HL-60/S4 treated with retinoic acid at 250 ng/mL for 4 days and 3 days (cell line): Measurements from ENCODE around the gene JMJD8.

Experiments
- in situ Hi-C: fragments of 300-500 bp; cut with MboI; formaldehyde crosslinking; loops from 2 replicates; pipeline ENCODE4 v1.7.0; 2022; ENCODE audit warnings: low sequenced_read_pairs

JMJD8 gene

GRCh38 chr16:678858-679813, 5.0 kb downstream of the JMJD8 start:
- in situ Hi-C loops, result no loop called here

DNA sequence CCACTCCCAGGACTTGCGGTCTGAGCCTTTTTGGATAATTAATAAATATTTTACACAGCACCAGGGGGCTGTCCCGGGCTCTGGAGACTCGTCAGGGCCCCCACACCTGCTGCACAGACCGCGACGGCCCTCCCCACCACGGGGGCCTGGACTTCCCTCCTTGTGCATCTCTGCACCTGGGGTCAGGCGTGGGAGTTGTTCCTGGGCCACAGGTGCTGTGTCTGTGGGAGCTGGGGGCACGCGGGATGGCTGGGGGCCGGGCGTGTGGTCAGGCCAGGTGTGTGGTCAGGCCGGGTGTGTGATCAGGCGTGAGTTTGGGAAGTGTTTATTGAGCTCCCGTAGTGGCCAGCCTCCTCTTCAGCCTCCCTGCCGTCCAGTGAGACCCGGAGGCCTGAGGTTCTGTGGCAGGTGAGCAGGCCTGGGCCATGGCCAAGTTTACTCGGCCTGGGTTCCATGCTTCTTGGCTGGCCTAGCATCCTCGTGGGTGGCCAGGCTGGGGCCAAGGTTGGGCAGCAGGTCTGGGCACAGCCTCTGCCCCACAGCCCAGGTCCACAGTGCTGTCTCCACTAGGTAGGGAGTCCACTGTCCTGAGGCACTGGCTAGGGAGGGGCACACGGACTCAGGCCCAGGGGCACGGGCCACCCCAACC, 5.8 kb downstream of the JMJD8 start:
- in situ Hi-C loops, result no loop called here

- in situ Hi-C loops, result no loop called here
Measured at GRCh38 chr16:677316-678190, 6.6 kb downstream of the JMJD8 start.

DNA sequence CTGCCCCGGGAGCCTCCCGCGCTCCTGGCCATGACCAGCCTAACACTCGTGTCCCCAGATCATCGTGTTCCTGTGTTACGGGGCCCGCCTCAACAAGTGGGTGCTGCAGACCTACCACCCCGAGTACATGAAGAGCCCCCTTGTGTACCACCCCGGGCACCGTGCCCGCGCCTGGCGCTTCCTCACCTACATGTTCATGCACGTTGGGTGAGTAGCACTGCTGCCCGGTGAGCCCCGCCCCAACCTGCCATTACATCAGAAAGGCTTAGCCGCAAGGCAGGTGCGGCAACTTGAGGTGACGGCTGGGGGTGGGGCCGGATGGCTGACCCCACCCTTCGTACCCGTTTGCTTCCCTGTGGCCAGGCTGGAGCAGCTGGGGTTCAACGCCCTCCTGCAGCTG, 7.2 kb downstream of the JMJD8 start:
- in situ Hi-C loops, result no loop called here

- in situ Hi-C loops, result no loop called here
Measured at GRCh38 chr16:676565-676902, 7.6 kb downstream of the JMJD8 start.

- in situ Hi-C loops, result no loop called here
Measured at GRCh38 chr16:675884-676564, 8.1 kb downstream of the JMJD8 start.

DNA sequence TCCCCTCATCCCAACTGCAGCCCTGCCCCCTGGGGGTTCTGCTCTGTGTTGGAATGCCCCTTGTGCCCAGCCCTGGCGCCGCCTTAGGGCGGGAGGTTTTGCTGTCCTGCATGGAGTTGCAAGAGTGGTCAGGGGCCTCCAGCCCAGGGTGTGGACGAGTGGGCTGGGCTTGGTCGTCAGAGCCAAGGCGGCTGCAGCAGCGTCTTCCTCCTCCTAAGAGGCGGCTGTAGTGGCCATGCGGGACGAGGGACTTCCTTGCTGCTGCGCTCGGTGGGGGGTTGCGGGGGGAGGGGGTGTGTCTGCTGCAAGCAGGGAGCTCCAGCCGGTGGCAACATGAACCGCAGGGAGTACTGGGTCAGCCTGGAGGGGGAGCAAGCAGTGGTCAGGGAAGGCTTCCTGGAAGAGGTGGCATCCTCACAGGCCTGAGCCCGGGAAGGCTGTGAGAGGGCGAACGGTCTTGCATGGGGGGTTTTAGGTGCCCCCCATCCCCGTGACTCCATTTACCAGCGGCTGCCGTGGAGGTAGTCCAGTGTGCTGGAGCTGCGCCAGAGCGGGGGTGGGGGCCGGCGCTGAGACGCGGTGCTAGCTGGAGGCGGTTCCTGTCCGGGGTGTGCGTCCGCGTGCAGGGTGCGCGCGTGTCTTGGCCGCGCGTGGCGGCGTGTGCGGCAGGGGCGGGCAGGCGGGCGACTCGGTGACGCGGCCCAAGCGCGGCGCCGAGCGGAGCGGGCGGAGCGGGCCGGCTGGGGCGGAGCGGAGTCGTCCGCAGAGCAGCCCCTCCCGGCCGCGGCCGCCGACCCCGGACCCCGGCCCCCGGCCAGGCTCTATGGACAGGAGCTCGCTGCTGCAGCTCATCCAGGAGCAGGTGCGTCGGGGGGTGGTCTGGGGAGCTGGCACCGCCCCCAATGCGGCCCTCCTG, 8.9 kb downstream of the JMJD8 start, which contains the start of gene RHBDL1:
Gene RHBDL1 (plus strand): TSS at position 704 of the 916 bp plus-strand sequence. CDS start 120 bp downstream, at position 824.
- in situ Hi-C loops, result no loop called here

GRCh38 chr16:674214-674881, 9.8 kb downstream of the JMJD8 start:
- in situ Hi-C loops, result no loop called here

- in situ Hi-C loops, result no loop called here
Measured at GRCh38 chr16:673399-673991, 10.6 kb downstream of the JMJD8 start.

- in situ Hi-C loops, result no loop called here
Measured at GRCh38 chr16:672851-673250, 11.3 kb downstream of the JMJD8 start.

DNA sequence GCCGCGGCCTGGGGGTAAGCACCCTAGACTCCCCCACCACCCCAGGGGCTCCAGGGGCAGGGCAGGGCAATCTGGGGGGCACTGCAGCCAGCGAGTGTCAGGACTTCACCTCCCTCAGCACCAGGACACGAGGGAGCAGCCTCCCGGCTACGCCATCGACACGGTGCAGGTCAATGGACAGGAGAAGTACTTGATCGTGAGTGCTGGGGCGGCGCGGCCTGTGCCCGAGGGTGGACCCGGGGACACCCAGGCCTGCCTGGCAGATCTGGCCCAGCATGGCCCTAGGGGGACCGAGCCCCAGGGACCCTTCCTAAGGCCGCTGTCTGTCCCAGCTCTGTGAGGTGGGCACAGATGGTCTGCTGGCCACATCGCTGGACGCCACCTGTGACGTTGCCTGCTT, 11.8 kb downstream of the JMJD8 start:
- in situ Hi-C loops, result no loop called here

- in situ Hi-C loops, result no loop called here
Measured at GRCh38 chr16:671353-672131, 12.6 kb downstream of the JMJD8 start.

DNA sequence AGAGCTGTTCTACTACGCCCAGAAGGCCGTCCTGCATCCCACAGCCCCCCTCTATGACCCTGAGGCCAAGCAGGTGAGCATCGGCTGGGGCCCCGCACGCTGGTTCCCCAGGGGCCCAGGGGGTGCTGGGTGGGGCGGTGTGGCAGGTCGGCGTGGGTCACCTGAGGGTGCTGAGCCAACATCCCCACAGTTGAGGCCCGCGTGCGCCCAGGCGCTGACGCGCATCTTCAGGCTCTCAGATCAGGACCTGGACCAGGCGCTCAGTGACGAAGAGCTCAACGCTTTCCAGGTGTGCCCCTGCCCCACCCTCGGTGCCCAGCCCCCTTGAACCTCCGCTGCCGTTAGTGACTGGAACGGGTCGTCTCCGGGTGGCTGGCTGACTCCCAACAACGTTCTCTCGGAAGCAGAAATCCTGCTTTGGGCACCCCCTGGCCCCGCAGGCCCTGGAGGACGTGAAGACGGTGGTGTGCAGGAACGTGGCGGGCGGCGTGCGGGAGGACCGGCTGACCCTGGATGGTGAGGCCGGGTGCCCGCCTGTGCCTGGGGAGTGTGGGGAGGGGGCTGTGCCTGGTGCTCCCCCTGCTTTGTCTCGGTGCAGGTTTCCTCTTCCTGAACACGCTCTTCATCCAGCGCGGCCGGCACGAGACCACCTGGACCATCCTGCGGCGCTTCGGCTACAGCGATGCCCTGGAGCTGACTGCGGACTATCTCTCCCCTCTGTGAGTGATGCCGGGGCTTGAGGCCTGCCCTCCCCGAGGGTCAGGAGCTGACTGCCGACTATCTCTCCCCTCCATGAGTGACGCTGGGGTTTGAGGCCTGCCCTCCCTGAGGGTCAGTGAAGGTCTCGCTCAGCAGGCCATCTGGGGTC, 13.4 kb downstream of the JMJD8 start:
- in situ Hi-C loops, result no loop called here

- in situ Hi-C loops, result no loop called here
Measured at GRCh38 chr16:669666-670065, 14.5 kb downstream of the JMJD8 start.

GRCh38 chr16:668519-669171, 15.5 kb downstream of the JMJD8 start:
- in situ Hi-C loops, result no loop called here

DNA sequence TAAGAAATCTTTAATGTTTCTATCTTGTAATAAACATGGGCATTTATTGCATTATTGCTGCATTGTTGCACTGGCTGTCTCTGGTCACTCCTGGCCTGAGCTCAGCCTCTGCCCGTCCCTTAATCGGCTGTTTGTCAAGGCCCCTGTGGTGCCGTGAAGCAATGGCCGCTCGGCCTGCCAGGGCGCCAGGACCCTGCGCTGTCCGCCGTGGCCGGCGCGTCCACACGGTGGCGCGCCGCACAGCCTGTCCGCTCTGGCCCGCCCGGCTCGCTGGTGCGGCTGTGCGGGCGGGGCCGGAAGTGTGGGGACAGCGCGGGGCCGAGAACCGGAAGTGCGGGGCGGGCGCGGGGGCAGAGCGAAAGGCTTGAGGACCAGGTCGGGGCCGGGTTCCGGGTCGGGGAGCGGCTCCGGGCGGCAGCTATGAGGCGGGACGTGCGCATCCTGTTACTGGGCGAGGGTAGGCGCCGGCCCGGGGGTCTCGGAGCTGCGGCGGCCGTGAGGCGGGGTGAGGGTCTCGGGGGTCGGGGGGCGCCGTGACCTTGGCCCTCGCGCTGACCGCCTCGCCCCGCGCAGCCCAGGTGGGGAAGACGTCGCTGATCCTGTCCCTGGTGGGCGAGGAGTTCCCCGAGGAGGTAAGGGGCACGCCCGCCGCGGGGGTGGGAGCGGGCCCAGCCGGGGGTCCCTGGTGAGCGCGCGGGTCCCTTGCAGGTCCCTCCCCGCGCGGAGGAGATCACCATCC, 16.2 kb downstream of the JMJD8 start, which contains the start of gene RHOT2:
Gene RHOT2 (plus strand): TSS at position 353 of the 739 bp plus-strand sequence. CDS start 68 bp downstream, at position 421.
- in situ Hi-C loops, result no loop called here
